GM06990 (cell line): Measurements from ENCODE around the gene CCDC175.

Experiments used
- DNase-seq: peaks from one replicate; pipeline ENCODE4 v3.0.0-alpha.2; 2011; ENCODE audit not compliant: insufficient read length; ENCODE audit errors: extremely low read depth
- H3K27me3 ChIP-seq: replicated peaks from 2 replicates; pipeline ENCODE4 v1.6.0; 2011; ENCODE audit warnings: low read length; ENCODE audit not compliant: control insufficient read depth, insufficient read depth
- H3K36me3 ChIP-seq: 2 replicates; pipeline ENCODE4 v1.5.1; 2011; ENCODE audit warnings: low read length; ENCODE audit not compliant: control insufficient read depth, insufficient read depth
- H3K4me3 ChIP-seq: replicated peaks from 2 replicates; pipeline ENCODE4 v1.5.1; 2011; ENCODE audit warnings: low read depth, mild to moderate bottlenecking, control low read depth, low read length
- CTCF ChIP-seq: IDR thresholded peaks from 2 replicates; pipeline ENCODE4 v1.5.1; 2011; ENCODE audit warnings: low read length, control low read depth, mild to moderate bottlenecking, inconsistent platforms; ENCODE audit not compliant: insufficient read depth, poor library complexity, severe bottlenecking

The CCDC175 gene

GRCh38 chr14:59576332-59577294 lies at the start of gene CCDC175:
CCDC175 (minus strand) TSS chr14:59576812; CDS start chr14:59576775, 37 bp downstream.
- Histone ChIP-seq H3K36me3 (no peaks in the 10 kb centered on the region), H3K4me3 (peak within 1 kb of the TSS; percentile 57), H3K27me3 (no peaks in the 10 kb centered on the region)
- DNase-seq: peak; percentile 63
- TF ChIP-seq CTCF: peak; percentile 92

- no peak for DNase-seq
- Histone ChIP-seq H3K36me3 (no peaks in the 10 kb centered on the region), H3K4me3 (no peak overlapping the region), H3K27me3 (no peaks in the 10 kb centered on the region)
- TF ChIP-seq CTCF: no peak
These were observed 46.0 kb upstream of the CCDC175 start for GRCh38 chr14:59622631-59623030.

- H3K27me3 ChIP-seq: no peaks in the 10 kb centered on the region
- DNase-seq: no peak
- no peaks in the 10 kb centered on the region for H3K36me3 ChIP-seq
- H3K4me3 ChIP-seq: no peak overlapping the region
- TF ChIP-seq CTCF: no peak
These were observed 42.4 kb upstream of the CCDC175 start for GRCh38 chr14:59619061-59619460.

- H3K4me3 ChIP-seq: no peak overlapping the region
- H3K27me3 ChIP-seq: no peaks in the 10 kb centered on the region
- TF ChIP-seq CTCF: no peak
- no peak for DNase-seq
- no peaks in the 10 kb centered on the region for H3K36me3 ChIP-seq
These were observed 24.4 kb upstream of the CCDC175 start for GRCh38 chr14:59601056-59601455.

GRCh38 chr14:59600211-59600945 lies 23.8 kb upstream of the CCDC175 start:
- no peak for DNase-seq
- H3K27me3 ChIP-seq: no peaks in the 10 kb centered on the region
- H3K36me3 ChIP-seq: no peaks in the 10 kb centered on the region
- TF ChIP-seq CTCF: no peak
- H3K4me3 ChIP-seq: no peak overlapping the region
